ENCODE measurements around the gene GULP1.

DNA sequence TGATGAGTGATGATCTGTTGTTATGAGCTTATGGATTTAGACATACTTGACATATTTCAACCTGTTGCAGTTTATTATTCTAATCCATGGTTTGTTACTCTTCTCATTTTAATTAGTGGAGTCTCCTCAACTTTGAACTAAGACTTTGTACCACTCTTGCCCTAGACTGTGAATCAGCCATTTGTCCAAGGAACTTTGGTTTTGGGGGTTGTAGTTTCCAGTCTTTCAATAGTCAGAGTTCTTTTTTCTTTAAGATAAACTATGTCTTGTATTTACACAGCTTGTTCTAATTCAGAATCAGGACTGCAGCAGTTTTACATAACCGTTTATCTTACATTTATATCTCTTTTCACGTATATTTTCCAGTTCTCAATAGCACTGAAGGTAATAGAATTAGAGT, 133.6 kb downstream of the GULP1 start:
- no peak for TF ChIP-seq EZH2 (IDR thresholded peaks at IDR 0.05; ENCODE audit: low read length, missing control alignments)
- TF ChIP-seq, protein P1, sequence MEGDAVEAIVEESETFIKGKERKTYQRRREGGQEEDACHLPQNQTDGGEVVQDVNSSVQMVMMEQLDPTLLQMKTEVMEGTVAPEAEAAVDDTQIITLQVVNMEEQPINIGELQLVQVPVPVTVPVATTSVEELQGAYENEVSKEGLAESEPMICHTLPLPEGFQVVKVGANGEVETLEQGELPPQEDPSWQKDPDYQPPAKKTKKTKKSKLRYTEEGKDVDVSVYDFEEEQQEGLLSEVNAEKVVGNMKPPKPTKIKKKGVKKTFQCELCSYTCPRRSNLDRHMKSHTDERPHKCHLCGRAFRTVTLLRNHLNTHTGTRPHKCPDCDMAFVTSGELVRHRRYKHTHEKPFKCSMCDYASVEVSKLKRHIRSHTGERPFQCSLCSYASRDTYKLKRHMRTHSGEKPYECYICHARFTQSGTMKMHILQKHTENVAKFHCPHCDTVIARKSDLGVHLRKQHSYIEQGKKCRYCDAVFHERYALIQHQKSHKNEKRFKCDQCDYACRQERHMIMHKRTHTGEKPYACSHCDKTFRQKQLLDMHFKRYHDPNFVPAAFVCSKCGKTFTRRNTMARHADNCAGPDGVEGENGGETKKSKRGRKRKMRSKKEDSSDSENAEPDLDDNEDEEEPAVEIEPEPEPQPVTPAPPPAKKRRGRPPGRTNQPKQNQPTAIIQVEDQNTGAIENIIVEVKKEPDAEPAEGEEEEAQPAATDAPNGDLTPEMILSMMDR (conservative IDR thresholded peaks at IDR 0.05 in 1 of 2, IDR thresholded peaks at IDR 0.05 in 1 of 2; ENCODE audit: low read depth in 1 of 2, low read length in 2 of 2): no peak
